AG09319 (cell line): ENCODE data around the gene WFDC2.

Source experiments
- DNase-seq: peaks from one replicate; pipeline ENCODE4 v3.0.0-alpha.2; 2010; ENCODE audit warnings: low read depth; ENCODE audit errors: extremely low read depth
- CTCF ChIP-seq: IDR thresholded peaks from 2 replicates; pipeline ENCODE4 v1.5.1; 2011; ENCODE audit warnings: low read depth, mild to moderate bottlenecking, inconsistent platforms, low read length, moderate library complexity

WFDC2 gene

GRCh38 chr20:45510242-45510862, 40.8 kb downstream of the WFDC2 start:
- DNase-seq: no peak
- no peak for TF ChIP-seq CTCF

GRCh38 chr20:45515147-45515913, 45.8 kb downstream of the WFDC2 start, which contains the start of gene SPINT3:
TSS of gene SPINT3 (minus strand) at chr20:45515622. CDS start at chr20:45515608, 14 bp downstream.
- TF ChIP-seq CTCF: no peak
- no peak for DNase-seq

- TF ChIP-seq CTCF: no peak
- DNase-seq: no peak
These were observed 48.7 kb downstream of the WFDC2 start for GRCh38 chr20:45518282-45518681.

- no peak for DNase-seq
- no peak for TF ChIP-seq CTCF
These were observed 54.3 kb downstream of the WFDC2 start for GRCh38 chr20:45523821-45524220.

- no peak for TF ChIP-seq CTCF
- no peak for DNase-seq
These were observed 57.7 kb downstream of the WFDC2 start for GRCh38 chr20:45527294-45527693.
